Neutrophil (primary cell): ENCODE measurements around the gene HEBP2.

ENCODE experiments used
- H3K27ac ChIP-seq: fragments of 200-600 bp; sonication (generic); 2 replicates; pipeline ENCODE4 v1.5.1; 2016; ENCODE audit warnings: mild to moderate bottlenecking, moderate library complexity
- H3K27me3 ChIP-seq: fragments of 200-600 bp; sonication (generic); 2 replicates; pipeline ENCODE4 v1.6.0; 2016; ENCODE audit warnings: mild to moderate bottlenecking
- H3K36me3 ChIP-seq: fragments of 200-600 bp; sonication (generic); 2 replicates; pipeline ENCODE4 v1.5.1; 2017
- H3K4me1 ChIP-seq, 2 experiments: fragments of 200-600 bp in 1 of 2; sonication (generic) in 1 of 2; 1 replicate in 1 of 2; 2 replicates in 1 of 2; pipeline versions ENCODE4 v1.5.1 to v1.6.1; 2013 to 2016; ENCODE audit warnings: low read depth in 1 of 2, low read length in 1 of 2, mild to moderate bottlenecking in 1 of 2, moderate library complexity in 1 of 2; ENCODE audit not compliant: control insufficient read depth in 1 of 2, insufficient read depth in 1 of 2
- H3K4me3 ChIP-seq, 2 experiments: fragments of 200-600 bp in 1 of 2; sonication (generic) in 1 of 2; 1 replicate in 1 of 2; 2 replicates in 1 of 2; pipeline ENCODE4 v1.5.1; 2013 to 2016; ENCODE audit warnings: low read depth in 1 of 2, low read length in 1 of 2, mild to moderate bottlenecking in 1 of 2, moderate library complexity in 1 of 2
- H3K9me3 ChIP-seq: fragments of 200-600 bp; sonication (generic); 2 replicates; pipeline ENCODE4 v1.5.1; 2016
- CTCF ChIP-seq: fragments of 200-600 bp; sonication (generic); IDR thresholded peaks from 2 replicates; pipeline ENCODE4 v1.5.1; 2016; ENCODE audit warnings: antibody characterized with exemption

HEBP2 gene

DNA sequence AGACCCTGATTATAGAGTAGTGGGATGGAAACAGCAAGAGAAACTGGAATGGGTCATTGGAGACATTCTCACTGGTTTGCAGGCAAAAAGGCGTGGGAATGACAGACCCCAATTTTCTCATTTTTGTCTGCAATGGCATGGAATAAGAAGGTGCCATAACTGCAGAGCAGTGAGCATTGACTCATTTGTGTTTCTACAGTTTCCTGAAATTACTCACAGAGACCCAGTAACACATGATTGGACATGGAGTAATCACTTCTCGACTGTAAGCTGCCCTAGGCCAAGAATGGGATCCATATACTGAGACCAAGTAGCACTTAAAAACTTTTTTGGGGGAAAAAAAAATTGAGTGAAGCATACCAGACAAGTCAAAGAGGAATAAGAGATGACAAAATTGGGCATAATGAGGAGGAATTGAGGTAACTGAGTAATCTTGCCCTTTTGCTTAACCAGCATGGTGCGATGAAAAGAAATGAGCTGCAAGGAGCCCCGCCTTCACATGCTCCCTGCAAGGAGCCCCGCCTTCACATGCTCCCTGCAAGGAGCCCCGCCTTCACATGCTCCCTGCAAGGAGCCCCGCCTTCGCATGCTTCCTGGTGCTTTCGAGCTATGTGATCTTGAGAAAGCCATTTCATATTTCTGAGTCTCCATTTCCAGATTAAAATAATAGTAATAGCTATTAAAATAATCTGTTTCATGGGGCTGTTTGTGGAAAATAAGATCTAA, 51.1 kb downstream of the HEBP2 start:
- Histone ChIP-seq H3K4me3 (no peak overlapping the region), H3K4me1 (no peaks in the 10 kb centered on the region), H3K9me3 (no peaks in the 10 kb centered on the region), H3K27me3 (no peaks in the 10 kb centered on the region), H3K27ac (no peak overlapping the region), H3K36me3 (no peaks in the 10 kb centered on the region)
- TF ChIP-seq CTCF, result no peak

- Histone ChIP-seq H3K27ac (no peak overlapping the region), H3K36me3 (no peaks in the 10 kb centered on the region), H3K9me3 (no peaks in the 10 kb centered on the region), H3K27me3 (no peaks in the 10 kb centered on the region), H3K4me3 (no peak overlapping the region), H3K4me1 (no peaks in the 10 kb centered on the region)
- TF ChIP-seq CTCF, result no peak
Measured at GRCh38 chr6:138455746-138456400, 51.9 kb downstream of the HEBP2 start.

DNA sequence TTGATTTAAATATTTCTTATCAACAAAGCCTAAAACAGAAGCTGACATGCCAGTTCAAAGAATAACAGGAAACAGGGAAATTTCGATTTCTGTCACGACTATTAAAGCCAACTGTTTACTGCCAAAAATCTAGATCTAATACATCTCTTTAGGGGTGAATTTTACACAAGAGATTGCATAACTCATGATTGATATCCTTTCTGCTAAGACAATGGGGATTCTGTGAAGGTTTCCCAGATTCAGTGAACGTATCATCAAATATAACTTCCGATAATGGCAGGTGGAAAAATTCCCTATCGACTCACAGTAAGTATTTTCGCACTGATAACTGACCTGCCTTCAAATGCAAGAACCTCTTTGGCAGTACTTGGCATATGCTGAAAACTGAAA, 52.4 kb downstream of the HEBP2 start:
- Histone ChIP-seq H3K4me3 (no peak overlapping the region), H3K27me3 (no peaks in the 10 kb centered on the region), H3K4me1 (no peaks in the 10 kb centered on the region), H3K27ac (no peak overlapping the region), H3K9me3 (no peaks in the 10 kb centered on the region), H3K36me3 (no peaks in the 10 kb centered on the region)
- TF ChIP-seq CTCF, result no peak

- H3K27me3 ChIP-seq, result no peaks in the 10 kb centered on the region
- no peak overlapping the region for H3K27ac ChIP-seq
- no peaks in the 10 kb centered on the region for H3K4me1 ChIP-seq
- no peak overlapping the region for H3K4me3 ChIP-seq
- TF ChIP-seq CTCF, result no peak
- H3K36me3 ChIP-seq, result no peaks in the 10 kb centered on the region
- H3K9me3 ChIP-seq, result no peaks in the 10 kb centered on the region
Measured at GRCh38 chr6:138461647-138462046, 57.6 kb downstream of the HEBP2 start.

DNA sequence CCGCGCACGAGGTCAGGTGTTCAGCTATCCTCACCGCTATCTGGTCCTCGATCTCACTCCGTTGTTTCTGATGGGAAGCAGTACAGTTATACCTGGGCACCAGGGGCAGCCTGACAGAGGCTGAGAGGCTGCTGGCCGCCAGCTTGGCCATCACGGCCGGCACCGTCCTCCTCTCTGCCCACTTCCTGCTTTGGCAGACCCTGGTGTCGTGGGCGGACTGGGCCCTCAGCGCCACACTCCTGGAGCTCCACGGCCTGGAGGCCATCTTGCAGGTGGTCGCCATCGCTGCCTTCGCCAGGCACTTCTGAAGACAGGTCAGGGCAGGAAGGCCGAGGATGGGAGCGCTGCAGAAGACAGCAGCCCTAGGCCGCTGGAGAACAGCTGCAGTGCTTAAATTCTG, 60.1 kb downstream of the HEBP2 start:
- H3K27me3 ChIP-seq, result no peaks in the 10 kb centered on the region
- H3K4me3 ChIP-seq, result no peak overlapping the region
- no peaks in the 10 kb centered on the region for H3K4me1 ChIP-seq
- H3K36me3 ChIP-seq, result no peaks in the 10 kb centered on the region
- no peak overlapping the region for H3K27ac ChIP-seq
- TF ChIP-seq CTCF, result no peak
- H3K9me3 ChIP-seq, result no peaks in the 10 kb centered on the region
